ENCODE measurements around the gene HS6ST1.

DNA sequence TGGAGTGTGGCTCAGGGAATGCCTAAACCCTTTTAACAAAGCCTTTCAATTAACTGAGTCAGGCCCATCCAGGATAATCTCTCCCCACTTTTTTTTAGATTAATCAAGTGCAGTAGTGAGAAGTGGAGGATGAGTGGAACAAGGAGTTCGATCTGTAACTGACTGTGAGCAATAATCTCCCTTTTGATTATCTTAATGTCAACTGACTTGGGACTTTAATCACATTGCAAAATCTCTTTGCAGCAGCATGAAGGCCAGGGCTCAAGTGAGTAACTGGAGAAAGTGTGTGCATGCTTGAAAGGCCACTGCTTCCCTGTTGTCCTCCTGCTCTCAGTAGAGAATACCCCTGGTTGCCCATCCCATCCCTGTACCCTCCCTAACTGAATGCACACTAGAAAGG, 32.1 kb upstream of the HS6ST1 start:
- TF ChIP-seq, protein P1, sequence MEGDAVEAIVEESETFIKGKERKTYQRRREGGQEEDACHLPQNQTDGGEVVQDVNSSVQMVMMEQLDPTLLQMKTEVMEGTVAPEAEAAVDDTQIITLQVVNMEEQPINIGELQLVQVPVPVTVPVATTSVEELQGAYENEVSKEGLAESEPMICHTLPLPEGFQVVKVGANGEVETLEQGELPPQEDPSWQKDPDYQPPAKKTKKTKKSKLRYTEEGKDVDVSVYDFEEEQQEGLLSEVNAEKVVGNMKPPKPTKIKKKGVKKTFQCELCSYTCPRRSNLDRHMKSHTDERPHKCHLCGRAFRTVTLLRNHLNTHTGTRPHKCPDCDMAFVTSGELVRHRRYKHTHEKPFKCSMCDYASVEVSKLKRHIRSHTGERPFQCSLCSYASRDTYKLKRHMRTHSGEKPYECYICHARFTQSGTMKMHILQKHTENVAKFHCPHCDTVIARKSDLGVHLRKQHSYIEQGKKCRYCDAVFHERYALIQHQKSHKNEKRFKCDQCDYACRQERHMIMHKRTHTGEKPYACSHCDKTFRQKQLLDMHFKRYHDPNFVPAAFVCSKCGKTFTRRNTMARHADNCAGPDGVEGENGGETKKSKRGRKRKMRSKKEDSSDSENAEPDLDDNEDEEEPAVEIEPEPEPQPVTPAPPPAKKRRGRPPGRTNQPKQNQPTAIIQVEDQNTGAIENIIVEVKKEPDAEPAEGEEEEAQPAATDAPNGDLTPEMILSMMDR (IDR thresholded peaks at IDR 0.05; ENCODE audit: extremely low read depth in 1 of 2, insufficient read depth in 1 of 2, low read depth in 1 of 2, low read length in 2 of 2), result no peak
- no peak for TF ChIP-seq POLR2A (IDR thresholded peaks at IDR 0.05; ENCODE audit: low read depth, low read length)
- TF ChIP-seq FOS (IDR thresholded peaks at IDR 0.05; ENCODE audit: borderline replicate concordance, insufficient read depth, low read length), result no peak
- TF ChIP-seq EZH2 (IDR thresholded peaks at IDR 0.05; ENCODE audit: borderline replicate concordance, low read depth, low read length, severe bottlenecking), result no peak
- no peak for TF ChIP-seq MAX (IDR thresholded peaks at IDR 0.05; ENCODE audit: insufficient read depth, insufficient read length)
- no peak for TF ChIP-seq GATA2 (IDR thresholded peaks at IDR 0.05; ENCODE audit: insufficient read depth, insufficient read length, low read depth, low read length)
- no peak for TF ChIP-seq JUN (IDR thresholded peaks at IDR 0.05; ENCODE audit: borderline replicate concordance, insufficient read depth, insufficient read length, low read depth)
- TF ChIP-seq POLR2AphosphoS5 (IDR thresholded peaks at IDR 0.05; ENCODE audit: insufficient read depth, low read depth, low read length), result no peak
- no peak for TF ChIP-seq MYC (IDR thresholded peaks at IDR 0.05; ENCODE audit: low read depth, low read length)
